ENCODE data around the gene NRROS.

Gene NRROS

GRCh38 chr3:196652961-196653795, 13.7 kb downstream of the NRROS start:
- TF ChIP-seq, protein P1, sequence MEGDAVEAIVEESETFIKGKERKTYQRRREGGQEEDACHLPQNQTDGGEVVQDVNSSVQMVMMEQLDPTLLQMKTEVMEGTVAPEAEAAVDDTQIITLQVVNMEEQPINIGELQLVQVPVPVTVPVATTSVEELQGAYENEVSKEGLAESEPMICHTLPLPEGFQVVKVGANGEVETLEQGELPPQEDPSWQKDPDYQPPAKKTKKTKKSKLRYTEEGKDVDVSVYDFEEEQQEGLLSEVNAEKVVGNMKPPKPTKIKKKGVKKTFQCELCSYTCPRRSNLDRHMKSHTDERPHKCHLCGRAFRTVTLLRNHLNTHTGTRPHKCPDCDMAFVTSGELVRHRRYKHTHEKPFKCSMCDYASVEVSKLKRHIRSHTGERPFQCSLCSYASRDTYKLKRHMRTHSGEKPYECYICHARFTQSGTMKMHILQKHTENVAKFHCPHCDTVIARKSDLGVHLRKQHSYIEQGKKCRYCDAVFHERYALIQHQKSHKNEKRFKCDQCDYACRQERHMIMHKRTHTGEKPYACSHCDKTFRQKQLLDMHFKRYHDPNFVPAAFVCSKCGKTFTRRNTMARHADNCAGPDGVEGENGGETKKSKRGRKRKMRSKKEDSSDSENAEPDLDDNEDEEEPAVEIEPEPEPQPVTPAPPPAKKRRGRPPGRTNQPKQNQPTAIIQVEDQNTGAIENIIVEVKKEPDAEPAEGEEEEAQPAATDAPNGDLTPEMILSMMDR (conservative IDR thresholded peaks at IDR 0.05) = no peak
- no peak for TF ChIP-seq ZFX (IDR thresholded peaks at IDR 0.05)
- H3K27ac ChIP-seq = no peak overlapping the region

GRCh38 chr3:196654006-196654734, 14.7 kb downstream of the NRROS start:
- TF ChIP-seq, protein P1 (conservative IDR thresholded peaks at IDR 0.05) = no peak
- no peak for TF ChIP-seq ZFX (IDR thresholded peaks at IDR 0.05)

GRCh38 chr3:196654735-196655090, 15.2 kb downstream of the NRROS start:
- H3K27ac ChIP-seq = no peak overlapping the region
- TF ChIP-seq ZFX (IDR thresholded peaks at IDR 0.05) = no peak
- TF ChIP-seq, protein P1 (conservative IDR thresholded peaks at IDR 0.05) = no peak

More at GRCh38 chr3:196654006-196654734, 14.7 kb downstream of the NRROS start:
- no peak overlapping the region for H3K27ac ChIP-seq

GRCh38 chr3:196655496-196655895, 16.0 kb downstream of the NRROS start:
- no peak overlapping the region for H3K27ac ChIP-seq
- TF ChIP-seq, protein P1 (conservative IDR thresholded peaks at IDR 0.05) = no peak
- no peak for TF ChIP-seq ZFX (IDR thresholded peaks at IDR 0.05)

DNA sequence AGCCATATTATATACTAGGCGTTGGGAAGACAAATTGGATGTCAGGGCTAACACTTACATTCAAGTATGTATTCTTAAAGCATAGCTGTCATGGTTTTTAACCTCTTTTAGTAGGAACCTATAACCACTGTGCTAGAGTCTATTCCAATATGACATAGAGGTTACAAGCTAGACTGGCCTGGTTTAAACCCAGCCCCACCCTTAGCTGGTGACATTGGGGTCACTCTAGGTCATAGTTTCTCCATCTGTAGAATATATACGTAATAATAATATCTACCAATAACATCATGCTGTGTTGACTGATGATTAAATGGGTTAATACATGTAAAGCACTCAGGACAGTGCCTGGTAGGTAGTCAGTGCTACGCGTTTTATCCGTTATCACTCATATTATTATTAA, 16.7 kb downstream of the NRROS start:
- no peak for TF ChIP-seq ZFX (IDR thresholded peaks at IDR 0.05)
- TF ChIP-seq, protein P1 (conservative IDR thresholded peaks at IDR 0.05) = no peak
- no peak overlapping the region for H3K27ac ChIP-seq

DNA sequence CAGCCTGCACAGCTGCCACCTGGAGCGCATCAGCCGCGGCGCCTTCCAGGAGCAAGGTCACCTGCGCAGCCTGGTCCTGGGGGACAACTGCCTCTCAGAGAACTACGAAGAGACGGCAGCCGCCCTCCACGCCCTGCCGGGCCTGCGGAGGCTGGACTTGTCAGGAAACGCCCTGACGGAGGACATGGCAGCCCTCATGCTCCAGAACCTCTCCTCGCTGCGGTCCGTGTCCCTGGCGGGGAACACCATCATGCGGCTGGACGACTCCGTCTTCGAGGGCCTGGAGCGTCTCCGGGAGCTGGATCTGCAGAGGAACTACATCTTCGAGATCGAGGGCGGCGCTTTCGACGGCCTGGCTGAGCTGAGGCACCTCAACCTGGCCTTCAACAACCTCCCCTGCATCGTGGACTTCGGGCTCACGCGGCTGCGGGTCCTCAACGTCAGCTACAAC, 20.4 kb downstream of the NRROS start:
- H3K27ac ChIP-seq = peak overlapping the region; percentile 35; the same call in 1 of the 2 replicates
- TF ChIP-seq ZFX (IDR thresholded peaks at IDR 0.05) = no peak
- TF ChIP-seq, protein P1 (conservative IDR thresholded peaks at IDR 0.05) = no peak

Measured in C4-2B (cell line).